HUES48 (cell line): ENCODE measurements around the gene MYCN.
A peak's percentile ranks its signal among the peaks of the same experiment; 100 is the strongest.

Source experiments
- H3K27ac ChIP-seq: one replicate; pipeline ENCODE4 v1.7.0; 2013; ENCODE audit warnings: low read depth, low read length, inconsistent platforms
- H3K27me3 ChIP-seq: 2 replicates; pipeline ENCODE4 v1.6.1; 2013; ENCODE audit warnings: mild to moderate bottlenecking, low read length; ENCODE audit not compliant: control insufficient read depth, insufficient read depth
- H3K36me3 ChIP-seq: 2 replicates; pipeline ENCODE4 v1.6.1; 2013; ENCODE audit warnings: low read length; ENCODE audit not compliant: control insufficient read depth, insufficient read depth
- H3K4me1 ChIP-seq: 2 replicates; pipeline ENCODE4 v1.6.1; 2013; ENCODE audit warnings: mild to moderate bottlenecking, low read length; ENCODE audit not compliant: control insufficient read depth, insufficient read depth
- H3K4me3 ChIP-seq: 2 replicates; pipeline ENCODE4 v1.5.1; 2013; ENCODE audit warnings: mild to moderate bottlenecking, low read depth, low read length
- H3K9ac ChIP-seq: 2 replicates; pipeline ENCODE4 v1.6.1; 2013; ENCODE audit warnings: mild to moderate bottlenecking, low read depth, low read length, moderate library complexity
- H3K9me3 ChIP-seq: 2 replicates; pipeline ENCODE4 v1.6.1; 2013; ENCODE audit warnings: low read length; ENCODE audit not compliant: control insufficient read depth, insufficient read depth

The MYCN gene

GRCh38 chr2:15933184-15933845, 7.0 kb upstream of the MYCN start:
- Histone ChIP-seq H3K9ac (no peak overlapping the region), H3K27ac (no peak overlapping the region), H3K4me1 (peaks cover 25% of the 10 kb centered on the region), H3K36me3 (no peaks in the 10 kb centered on the region), H3K4me3 (no peak overlapping the region), H3K9me3 (no peaks in the 10 kb centered on the region), H3K27me3 (no peaks in the 10 kb centered on the region)

- Histone ChIP-seq H3K27ac (no peak overlapping the region), H3K36me3 (no peaks in the 10 kb centered on the region), H3K9ac (no peak overlapping the region), H3K9me3 (no peaks in the 10 kb centered on the region), H3K4me3 (no peak overlapping the region), H3K27me3 (no peaks in the 10 kb centered on the region), H3K4me1 (peaks cover 35% of the 10 kb centered on the region)
Measured at GRCh38 chr2:15934291-15934945, 5.9 kb upstream of the MYCN start.

- Histone ChIP-seq H3K9me3 (no peaks in the 10 kb centered on the region), H3K9ac (no peak overlapping the region), H3K27ac (no peak overlapping the region), H3K27me3 (no peaks in the 10 kb centered on the region), H3K4me1 (peaks cover 37% of the 10 kb centered on the region), H3K4me3 (no peak overlapping the region), H3K36me3 (no peaks in the 10 kb centered on the region)
Measured at GRCh38 chr2:15935189-15935588, 5.2 kb upstream of the MYCN start.

GRCh38 chr2:15935675-15936074, 4.7 kb upstream of the MYCN start:
- Histone ChIP-seq H3K27me3 (no peaks in the 10 kb centered on the region), H3K27ac (no peak overlapping the region), H3K4me1 (peaks cover 37% of the 10 kb centered on the region), H3K9me3 (no peaks in the 10 kb centered on the region), H3K36me3 (no peaks in the 10 kb centered on the region), H3K4me3 (no peak overlapping the region), H3K9ac (no peak overlapping the region)

GRCh38 chr2:15936277-15937104, 3.9 kb upstream of the MYCN start:
- no peaks in the 10 kb centered on the region for H3K27me3 ChIP-seq
- H3K9ac ChIP-seq, result no peak overlapping the region
- no peaks in the 10 kb centered on the region for H3K9me3 ChIP-seq
- H3K36me3 ChIP-seq, result no peaks in the 10 kb centered on the region
- no peak overlapping the region for H3K4me3 ChIP-seq
- peaks cover 37% of the 10 kb centered on the region for H3K4me1 ChIP-seq
- H3K27ac ChIP-seq, result no peak overlapping the region

- Histone ChIP-seq H3K36me3 (no peaks in the 10 kb centered on the region; the same call in 1 of the 2 replicates), H3K4me1 (peaks cover 37% of the 10 kb centered on the region), H3K4me3 (no peak overlapping the region), H3K27me3 (no peaks in the 10 kb centered on the region), H3K27ac (no peak overlapping the region), H3K9ac (no peak overlapping the region), H3K9me3 (no peaks in the 10 kb centered on the region)
Measured at GRCh38 chr2:15937105-15937881, 3.1 kb upstream of the MYCN start.

- Histone ChIP-seq H3K9me3 (no peaks in the 10 kb centered on the region), H3K4me1 (peaks cover 37% of the 10 kb centered on the region), H3K27me3 (no peaks in the 10 kb centered on the region), H3K36me3 (no peaks in the 10 kb centered on the region; the same call in 1 of the 2 replicates), H3K27ac (peak overlapping the region; percentile 91), H3K4me3 (peak overlapping the region; percentile 20), H3K9ac (no peak overlapping the region)
Measured at GRCh38 chr2:15937882-15938802, 2.2 kb upstream of the MYCN start.

GRCh38 chr2:15938803-15939555, 1.4 kb upstream of the MYCN start:
- peak overlapping the region; percentile 89; the same call in 1 of the 2 replicates for H3K9ac ChIP-seq
- peak overlapping the region; percentile 91 for H3K27ac ChIP-seq
- H3K9me3 ChIP-seq, result no peaks in the 10 kb centered on the region
- H3K27me3 ChIP-seq, result no peaks in the 10 kb centered on the region
- peak overlapping the region; percentile 72 for H3K4me3 ChIP-seq
- peaks cover 37% of the 10 kb centered on the region for H3K4me1 ChIP-seq
- peaks cover 4% of the 10 kb centered on the region for H3K36me3 ChIP-seq

GRCh38 chr2:15939556-15939853, 845 bp upstream of the MYCN start:
- no peaks in the 10 kb centered on the region for H3K9me3 ChIP-seq
- peaks cover 41% of the 10 kb centered on the region for H3K4me1 ChIP-seq
- peak overlapping the region; percentile 72 for H3K4me3 ChIP-seq
- H3K36me3 ChIP-seq, result peaks cover 9% of the 10 kb centered on the region
- H3K9ac ChIP-seq, result peak overlapping the region; percentile 89; the same call in 1 of the 2 replicates
- peak overlapping the region; percentile 91 for H3K27ac ChIP-seq
- H3K27me3 ChIP-seq, result no peaks in the 10 kb centered on the region
